Fibroblast of upper back skin (primary cell): Measurements from ENCODE around the gene UTP18.

Experiments
- DNase-seq: peaks from one replicate; pipeline ENCODE4 v3.0.0-alpha.2; 2013

The UTP18 gene

GRCh38 chr17:51335883-51336822 is 75.8 kb downstream of the UTP18 start:
- no peak for DNase-seq

DNA sequence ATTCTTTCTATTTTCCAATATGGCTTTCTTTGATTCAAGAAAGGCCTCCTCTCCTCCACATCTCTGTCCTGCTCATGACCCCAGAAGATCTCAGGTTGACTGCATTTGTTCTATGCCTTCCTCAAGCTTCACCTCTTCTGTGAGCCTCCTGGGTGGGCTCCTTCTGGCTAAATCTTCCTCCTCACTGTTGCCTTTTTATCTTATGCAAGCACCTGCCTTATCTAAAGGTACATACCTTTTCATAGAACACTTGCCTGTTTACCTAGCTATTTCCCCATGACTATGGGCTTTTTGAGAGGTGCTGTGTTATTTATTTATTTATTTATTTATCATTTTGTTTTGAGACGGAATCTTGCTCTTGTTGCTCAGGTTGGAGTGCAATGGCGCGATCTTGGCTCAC is 81.1 kb downstream of the UTP18 start:
- DNase-seq: no peak

DNA sequence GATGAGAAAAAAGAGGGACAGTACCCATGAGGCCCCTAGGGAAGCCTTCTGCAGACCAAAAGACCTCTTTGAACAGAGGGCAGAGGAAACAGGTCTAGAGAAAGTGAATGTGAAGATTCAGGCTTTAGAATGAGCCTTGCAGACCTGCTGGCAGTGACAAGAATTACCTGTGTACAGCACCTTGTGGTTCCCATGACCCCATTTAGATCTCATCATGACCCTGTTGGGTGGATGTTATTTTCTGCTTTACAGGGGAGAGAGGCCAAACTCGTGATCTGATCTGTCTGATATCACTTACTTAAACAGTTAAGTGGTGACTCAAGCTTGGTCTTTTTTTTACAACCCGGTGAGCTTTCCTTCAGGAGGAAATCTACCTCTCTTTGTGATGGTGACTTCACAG is 81.9 kb downstream of the UTP18 start:
- no peak for DNase-seq

DNA sequence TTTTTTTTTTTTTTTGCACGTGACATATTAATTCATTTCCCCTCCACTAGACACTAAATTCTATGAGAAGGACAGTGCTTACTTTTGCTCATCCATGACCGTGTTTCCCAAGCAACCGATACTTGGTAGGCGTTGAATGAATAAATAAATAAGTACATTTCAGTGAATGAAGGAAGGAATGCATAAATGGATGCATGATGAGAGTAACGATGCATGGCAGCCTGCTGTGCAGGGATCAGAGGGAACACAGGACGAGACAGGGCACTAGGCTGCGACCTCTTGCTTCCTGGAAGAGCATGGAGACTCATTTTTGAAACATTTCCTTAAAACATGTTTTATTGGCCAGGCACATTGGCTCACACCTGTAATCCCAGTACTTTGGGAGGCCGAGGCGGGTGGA is 84.2 kb downstream of the UTP18 start:
- no peak for DNase-seq

GRCh38 chr17:51346218-51346982 is 86.1 kb downstream of the UTP18 start:
- no peak for DNase-seq
